C1 segment of cervical spinal cord (tissue), 14 donors: ENCODE results near the gene THEM4.
"Not testable (repeated sequence)": the region's sequence is repeated elsewhere in the genome, so short reads cannot be mapped to it uniquely, and the experiment has no call there.

ENCODE experiments used
- DNase-seq, 14 donors: peaks; one replicate each; lab custom pipeline; 2025; lab: John Stamatoyannopoulos, UW

Gene THEM4

GRCh38 chr1:151893176-151893924 is 16.0 kb downstream of the THEM4 start:
- DNase-seq = no peak

- DNase-seq = no peak
Observed at GRCh38 chr1:151892190-151892589, 17.1 kb downstream of the THEM4 start.

- no peak for DNase-seq
Observed at GRCh38 chr1:151891512-151891911, 17.8 kb downstream of the THEM4 start.

- no peak for DNase-seq
Observed at GRCh38 chr1:151888972-151889570, 20.2 kb downstream of the THEM4 start.

- no peak for DNase-seq
Observed at GRCh38 chr1:151887028-151887427, 22.3 kb downstream of the THEM4 start.

- no peak for DNase-seq
Observed at GRCh38 chr1:151885479-151885878, 23.8 kb downstream of the THEM4 start.

- DNase-seq = not testable (repeated sequence)
Observed at GRCh38 chr1:151884879-151885278, 24.4 kb downstream of the THEM4 start.

- not testable (repeated sequence) for DNase-seq
Observed at GRCh38 chr1:151884445-151884844, 24.9 kb downstream of the THEM4 start.

- DNase-seq = not testable (repeated sequence)
Observed at GRCh38 chr1:151883898-151884297, 25.4 kb downstream of the THEM4 start.

- DNase-seq = not testable (repeated sequence)
Observed at GRCh38 chr1:151882918-151883317, 26.4 kb downstream of the THEM4 start.

GRCh38 chr1:151882466-151882865 is 26.8 kb downstream of the THEM4 start:
- DNase-seq = no peak

- DNase-seq = peak in 1 of 14 donors; percentile 13
Observed at GRCh38 chr1:151881479-151881878, 27.8 kb downstream of the THEM4 start.

- no peak for DNase-seq
Observed at GRCh38 chr1:151875419-151876097, 33.8 kb downstream of the THEM4 start.

GRCh38 chr1:151872776-151873175 is 36.5 kb downstream of the THEM4 start:
- DNase-seq = not testable (repeated sequence)

GRCh38 chr1:151871284-151872030 is 37.9 kb downstream of the THEM4 start:
- DNase-seq = no peak

GRCh38 chr1:151868486-151868885 is 40.8 kb downstream of the THEM4 start:
- DNase-seq = no peak

GRCh38 chr1:151867765-151868411 is 41.4 kb downstream of the THEM4 start:
- DNase-seq = no peak

GRCh38 chr1:151867321-151867720 is 42.0 kb downstream of the THEM4 start:
- DNase-seq = no peak

GRCh38 chr1:151864411-151864810 is 44.9 kb downstream of the THEM4 start:
- no peak for DNase-seq

GRCh38 chr1:151862604-151863003 is 46.7 kb downstream of the THEM4 start:
- DNase-seq = no peak

- DNase-seq = no peak
Observed at GRCh38 chr1:151860504-151861187, 48.7 kb downstream of the THEM4 start.
